Cardiac muscle cell (in vitro differentiated cells and primary cell): ENCODE measurements around the gene SPTLC3. TPM values are rescaled to one million over a fixed set of nuclear protein-coding genes. Genes with fewer than 3 reads are reported as not detected.
A peak's percentile ranks its signal among the peaks of the same experiment; 100 is the strongest.

Experiments
- DNase-seq, 2 donors: peaks; one replicate each; pipeline versions ENCODE4 v3.0.0 to v3.0.0-alpha.2; 2010 to 2017; ENCODE audit warnings: low read depth in 1 of 2, low spot score in 1 of 2
- H3K27ac ChIP-seq: fragments of 200-600 bp; sonication (generic); 2 replicates; pipeline ENCODE4 v1.5.1; 2016
- H3K27me3 ChIP-seq: fragments of 200-600 bp; sonication (generic); 2 replicates; pipeline ENCODE4 v1.6.0; 2016; ENCODE audit warnings: control low read depth
- H3K36me3 ChIP-seq: fragments of 200-600 bp; sonication (generic); 2 replicates; pipeline ENCODE4 v1.5.1; 2016; ENCODE audit warnings: control low read depth
- H3K4me1 ChIP-seq: fragments of 200-600 bp; sonication (generic); 2 replicates; pipeline ENCODE4 v1.8.1; 2017; ENCODE audit warnings: low read depth, mild to moderate bottlenecking, mixed run types
- H3K4me3 ChIP-seq: fragments of 200-600 bp; sonication (generic); 2 replicates; pipeline ENCODE4 v1.5.1; 2016; ENCODE audit warnings: mild to moderate bottlenecking
- H3K9me3 ChIP-seq: fragments of 200-600 bp; sonication (generic); 2 replicates; pipeline ENCODE4 v1.5.1; 2017; ENCODE audit warnings: low read depth, mild to moderate bottlenecking, control low read depth
- polyA plus RNA-seq: library from polyadenylated mRNA; unstranded; fragments of >200 nt; fragmentation: Nextera tagmentation; extraction: Ambion mirVana; gene quantifications from 2 replicates; pipeline ENCODE4 v1.2.1, GENCODE V29; 2016
- total RNA-seq: library from RNA; depleted of rRNA; stranded (reverse); fragments of >200 nt; gene quantifications from 2 replicates; pipeline ENCODE4 v1.2.3, GENCODE V29; 2016
- TF ChIP-seq, protein P1 (sequence below): IDR thresholded peaks from 2 replicates; pipeline ENCODE4 v1.5.1; 2012; ENCODE audit warnings: low read depth, mild to moderate bottlenecking, low read length

Gene SPTLC3
- total and polyA plus RNA-seq, 2 experiments from 2014 or later, result 2.2 to 6.2 TPM

- H3K4me1 ChIP-seq, result peaks cover 4% of the 10 kb centered on the region
- DNase-seq, result peak; percentile 39 to 65
Observed at GRCh38 chr20:12970372-12970821, 38.4 kb upstream of the SPTLC3 start.

GRCh38 chr20:12975833-12976608 is 32.8 kb upstream of the SPTLC3 start:
- Histone ChIP-seq H3K27me3 (no peaks in the 10 kb centered on the region), H3K4me3 (no peak overlapping the region), H3K9me3 (no peaks in the 10 kb centered on the region), H3K36me3 (no peaks in the 10 kb centered on the region), H3K27ac (peak overlapping the region; percentile 1), H3K4me1 (peaks cover 10% of the 10 kb centered on the region)
- DNase-seq, result no peak
- TF ChIP-seq, protein P1, sequence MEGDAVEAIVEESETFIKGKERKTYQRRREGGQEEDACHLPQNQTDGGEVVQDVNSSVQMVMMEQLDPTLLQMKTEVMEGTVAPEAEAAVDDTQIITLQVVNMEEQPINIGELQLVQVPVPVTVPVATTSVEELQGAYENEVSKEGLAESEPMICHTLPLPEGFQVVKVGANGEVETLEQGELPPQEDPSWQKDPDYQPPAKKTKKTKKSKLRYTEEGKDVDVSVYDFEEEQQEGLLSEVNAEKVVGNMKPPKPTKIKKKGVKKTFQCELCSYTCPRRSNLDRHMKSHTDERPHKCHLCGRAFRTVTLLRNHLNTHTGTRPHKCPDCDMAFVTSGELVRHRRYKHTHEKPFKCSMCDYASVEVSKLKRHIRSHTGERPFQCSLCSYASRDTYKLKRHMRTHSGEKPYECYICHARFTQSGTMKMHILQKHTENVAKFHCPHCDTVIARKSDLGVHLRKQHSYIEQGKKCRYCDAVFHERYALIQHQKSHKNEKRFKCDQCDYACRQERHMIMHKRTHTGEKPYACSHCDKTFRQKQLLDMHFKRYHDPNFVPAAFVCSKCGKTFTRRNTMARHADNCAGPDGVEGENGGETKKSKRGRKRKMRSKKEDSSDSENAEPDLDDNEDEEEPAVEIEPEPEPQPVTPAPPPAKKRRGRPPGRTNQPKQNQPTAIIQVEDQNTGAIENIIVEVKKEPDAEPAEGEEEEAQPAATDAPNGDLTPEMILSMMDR, result no peak

More at GRCh38 chr20:12970372-12970821, 38.4 kb upstream of the SPTLC3 start:
- H3K9me3 ChIP-seq, result no peaks in the 10 kb centered on the region
- no peaks in the 10 kb centered on the region for H3K36me3 ChIP-seq
- TF ChIP-seq, protein P1, result peak; percentile 54
- no peak overlapping the region for H3K4me3 ChIP-seq
- H3K27me3 ChIP-seq, result no peaks in the 10 kb centered on the region
- H3K27ac ChIP-seq, result no peak overlapping the region

DNA sequence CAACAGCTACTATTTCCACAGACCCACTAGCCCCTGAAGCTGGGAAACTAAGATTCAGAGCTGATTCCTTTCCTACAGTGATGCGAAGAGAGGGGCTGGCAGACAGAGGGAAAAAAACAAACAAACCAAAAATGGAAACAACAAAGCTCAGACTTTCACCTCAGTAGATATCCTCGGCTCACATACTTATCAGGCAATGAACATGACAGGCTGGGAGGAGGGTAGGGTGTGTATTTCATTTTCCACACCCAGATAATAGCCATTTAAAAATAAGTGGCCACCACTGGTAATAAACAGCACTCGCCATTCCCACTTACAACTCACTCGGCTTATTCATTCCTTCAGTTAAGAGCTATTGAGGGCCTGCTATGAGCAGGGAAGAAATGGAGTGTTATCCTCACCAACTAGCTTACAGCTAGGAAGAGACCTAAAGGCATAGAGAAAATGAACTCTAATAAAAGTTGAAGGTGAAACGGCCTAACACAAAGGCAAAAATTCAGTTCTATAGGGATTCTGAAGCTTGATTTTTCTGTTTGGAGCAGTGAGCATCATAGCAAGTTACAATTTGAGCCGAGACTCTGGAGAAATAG is 32.0 kb upstream of the SPTLC3 start:
- TF ChIP-seq, protein P1, result no peak
- peak in 1 of 2 donors; percentile 8 for DNase-seq
- Histone ChIP-seq H3K27me3 (no peaks in the 10 kb centered on the region), H3K27ac (peak overlapping the region; percentile 1), H3K9me3 (no peaks in the 10 kb centered on the region), H3K36me3 (no peaks in the 10 kb centered on the region), H3K4me1 (peaks cover 10% of the 10 kb centered on the region), H3K4me3 (no peak overlapping the region)

GRCh38 chr20:12977328-12978125 is 31.2 kb upstream of the SPTLC3 start:
- Histone ChIP-seq H3K9me3 (no peaks in the 10 kb centered on the region), H3K36me3 (no peaks in the 10 kb centered on the region), H3K27me3 (no peaks in the 10 kb centered on the region), H3K4me3 (no peak overlapping the region), H3K4me1 (peaks cover 10% of the 10 kb centered on the region), H3K27ac (peak overlapping the region; percentile 1)
- no peak for DNase-seq
- TF ChIP-seq, protein P1, result no peak

GRCh38 chr20:12978126-12978394 is 30.7 kb upstream of the SPTLC3 start:
- no peaks in the 10 kb centered on the region for H3K27me3 ChIP-seq
- DNase-seq, result no peak
- no peaks in the 10 kb centered on the region for H3K36me3 ChIP-seq
- peaks cover 10% of the 10 kb centered on the region for H3K4me1 ChIP-seq
- H3K4me3 ChIP-seq, result no peak overlapping the region
- TF ChIP-seq, protein P1, result no peak
- no peak overlapping the region for H3K27ac ChIP-seq
- no peaks in the 10 kb centered on the region for H3K9me3 ChIP-seq
